Mammary epithelial cell (primary cell): Measurements from ENCODE around the gene FIZ1.

Experiments used
- CTCF ChIP-seq, 2 donors: IDR thresholded peaks in 1 of 2; conservative IDR thresholded peaks in 1 of 2; 2 replicates each; pipeline ENCODE4 v1.5.1; 2011 to 2012; ENCODE audit warnings: inconsistent platforms in 2 of 2, low read length in 2 of 2, mild to moderate bottlenecking in 2 of 2, control low read depth in 1 of 2, low read depth in 1 of 2; ENCODE audit not compliant: insufficient read depth in 1 of 2; ENCODE audit errors: extremely low read depth in 1 of 2
- EZH2 ChIP-seq: IDR thresholded peaks from 2 replicates; pipeline ENCODE4 v1.6.1; 2012; ENCODE audit warnings: low read length, inconsistent platforms, borderline replicate concordance

- TF ChIP-seq EZH2 (no peak), CTCF (conservative IDR thresholded peaks at IDR 0.05 in 1 of 2, IDR thresholded peaks at IDR 0.05 in 1 of 2; ENCODE audit: extremely low read depth in 1 of 2, insufficient read depth in 1 of 2, low read depth in 1 of 2, low read length in 2 of 2) (no peak)
Measured at GRCh38 chr19:55611300-55611982, 12.1 kb upstream of the FIZ1 start.
